LNCaP clone FGC (cell line): Measurements from ENCODE around the gene SLC25A31.

ENCODE experiments used
- DNase-seq: peaks from one replicate; pipeline ENCODE4 v3.0.0-alpha.2; 2011; ENCODE audit warnings: low read depth
- H3K4me3 ChIP-seq: 2 replicates; pipeline ENCODE4 v1.5.1; 2011; ENCODE audit warnings: mild to moderate bottlenecking, low read depth, low read length, control low read depth
- TF ChIP-seq, protein P1 (sequence below): IDR thresholded peaks from 2 replicates; pipeline ENCODE4 v1.5.1; 2012; ENCODE audit warnings: mild to moderate bottlenecking; ENCODE audit not compliant: control insufficient read depth, insufficient read depth; ENCODE audit errors: extremely low read depth

Gene SLC25A31

DNA sequence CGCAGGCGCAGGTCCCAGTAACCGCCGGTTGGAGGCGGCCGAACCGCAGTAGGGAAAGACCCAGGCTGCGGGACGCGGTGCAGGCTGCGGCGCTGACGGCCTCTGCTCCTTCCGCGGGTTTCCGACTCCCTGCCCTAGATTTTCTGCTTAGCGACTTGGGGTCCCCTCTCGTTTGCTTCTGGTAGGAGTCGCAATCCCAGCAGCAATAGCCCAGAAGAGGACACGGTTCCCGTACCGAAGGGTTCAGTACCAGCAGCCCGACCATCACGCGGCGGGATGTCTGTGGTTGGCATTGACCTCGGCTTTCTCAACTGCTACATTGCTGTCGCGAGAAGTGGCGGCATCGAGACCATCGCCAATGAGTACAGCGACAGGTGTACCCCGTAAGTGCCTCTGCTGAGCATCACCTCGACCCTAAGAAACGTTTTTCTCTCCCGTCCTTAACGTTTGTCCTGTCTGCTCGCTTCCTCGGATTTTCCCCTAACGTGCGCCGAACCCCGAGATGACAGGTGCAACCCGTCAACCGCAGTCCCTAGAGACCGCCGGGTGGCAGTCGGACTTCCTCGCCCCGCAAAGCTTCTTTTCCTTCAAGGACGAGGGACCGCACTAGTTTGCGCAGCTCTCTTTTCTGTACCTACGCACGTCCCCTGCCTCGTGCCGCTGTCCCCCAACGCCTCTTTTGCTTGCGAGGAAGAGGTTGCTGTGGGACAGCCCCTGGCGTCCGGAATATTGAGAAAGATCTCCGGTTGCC is 52.2 kb downstream of the SLC25A31 start, which contains the start of gene HSPA4L:
TSS of gene HSPA4L (plus strand) at position 48 of the 751 bp plus-strand sequence. CDS start at position 277, 229 bp downstream.
- peak within 1 kb of the TSS; percentile 84 for H3K4me3 ChIP-seq
- peak; percentile 27 for DNase-seq

DNA sequence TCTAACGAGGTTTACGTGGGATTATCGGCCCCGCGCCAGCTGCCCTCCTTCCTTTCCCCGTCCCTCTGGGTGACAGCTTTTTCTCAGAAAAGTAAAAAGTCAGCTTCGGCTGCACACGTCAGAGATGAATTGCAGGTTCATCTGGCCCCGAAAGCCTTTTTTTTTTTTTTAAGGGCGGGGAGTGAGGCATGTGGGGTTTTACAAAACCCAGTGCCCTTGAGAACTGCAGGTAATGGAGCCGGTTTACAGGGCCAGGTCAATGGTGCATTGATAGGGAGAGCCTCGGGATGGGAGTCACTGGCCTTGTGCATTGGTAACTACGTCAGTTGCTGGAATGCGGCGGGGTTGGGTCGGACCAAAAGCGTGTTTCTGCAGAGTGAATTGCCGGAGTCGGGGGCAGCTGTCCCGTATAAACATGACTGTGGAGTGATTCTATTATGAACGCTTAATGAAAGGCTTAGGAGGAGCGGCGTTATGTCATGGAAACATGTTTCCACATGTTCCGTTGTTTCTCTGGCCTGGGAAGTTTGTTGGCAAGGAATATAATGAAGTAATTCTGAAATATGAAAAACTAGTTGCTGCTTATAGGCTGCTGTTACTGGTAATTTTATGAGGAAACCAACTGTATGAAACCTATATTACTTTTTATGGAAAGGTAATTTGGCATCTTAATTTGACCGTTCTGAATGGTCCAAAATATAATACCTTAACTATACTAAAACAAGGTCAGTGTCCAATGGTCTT is 53.0 kb downstream of the SLC25A31 start:
- TF ChIP-seq, protein P1, sequence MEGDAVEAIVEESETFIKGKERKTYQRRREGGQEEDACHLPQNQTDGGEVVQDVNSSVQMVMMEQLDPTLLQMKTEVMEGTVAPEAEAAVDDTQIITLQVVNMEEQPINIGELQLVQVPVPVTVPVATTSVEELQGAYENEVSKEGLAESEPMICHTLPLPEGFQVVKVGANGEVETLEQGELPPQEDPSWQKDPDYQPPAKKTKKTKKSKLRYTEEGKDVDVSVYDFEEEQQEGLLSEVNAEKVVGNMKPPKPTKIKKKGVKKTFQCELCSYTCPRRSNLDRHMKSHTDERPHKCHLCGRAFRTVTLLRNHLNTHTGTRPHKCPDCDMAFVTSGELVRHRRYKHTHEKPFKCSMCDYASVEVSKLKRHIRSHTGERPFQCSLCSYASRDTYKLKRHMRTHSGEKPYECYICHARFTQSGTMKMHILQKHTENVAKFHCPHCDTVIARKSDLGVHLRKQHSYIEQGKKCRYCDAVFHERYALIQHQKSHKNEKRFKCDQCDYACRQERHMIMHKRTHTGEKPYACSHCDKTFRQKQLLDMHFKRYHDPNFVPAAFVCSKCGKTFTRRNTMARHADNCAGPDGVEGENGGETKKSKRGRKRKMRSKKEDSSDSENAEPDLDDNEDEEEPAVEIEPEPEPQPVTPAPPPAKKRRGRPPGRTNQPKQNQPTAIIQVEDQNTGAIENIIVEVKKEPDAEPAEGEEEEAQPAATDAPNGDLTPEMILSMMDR = no peak
- peak overlapping the region; percentile 84 for H3K4me3 ChIP-seq
- DNase-seq = no peak

More for the DNA sequence above, 52.2 kb downstream of the SLC25A31 start, which contains the start of gene HSPA4L:
- TF ChIP-seq, protein P1 = peak; percentile 51

DNA sequence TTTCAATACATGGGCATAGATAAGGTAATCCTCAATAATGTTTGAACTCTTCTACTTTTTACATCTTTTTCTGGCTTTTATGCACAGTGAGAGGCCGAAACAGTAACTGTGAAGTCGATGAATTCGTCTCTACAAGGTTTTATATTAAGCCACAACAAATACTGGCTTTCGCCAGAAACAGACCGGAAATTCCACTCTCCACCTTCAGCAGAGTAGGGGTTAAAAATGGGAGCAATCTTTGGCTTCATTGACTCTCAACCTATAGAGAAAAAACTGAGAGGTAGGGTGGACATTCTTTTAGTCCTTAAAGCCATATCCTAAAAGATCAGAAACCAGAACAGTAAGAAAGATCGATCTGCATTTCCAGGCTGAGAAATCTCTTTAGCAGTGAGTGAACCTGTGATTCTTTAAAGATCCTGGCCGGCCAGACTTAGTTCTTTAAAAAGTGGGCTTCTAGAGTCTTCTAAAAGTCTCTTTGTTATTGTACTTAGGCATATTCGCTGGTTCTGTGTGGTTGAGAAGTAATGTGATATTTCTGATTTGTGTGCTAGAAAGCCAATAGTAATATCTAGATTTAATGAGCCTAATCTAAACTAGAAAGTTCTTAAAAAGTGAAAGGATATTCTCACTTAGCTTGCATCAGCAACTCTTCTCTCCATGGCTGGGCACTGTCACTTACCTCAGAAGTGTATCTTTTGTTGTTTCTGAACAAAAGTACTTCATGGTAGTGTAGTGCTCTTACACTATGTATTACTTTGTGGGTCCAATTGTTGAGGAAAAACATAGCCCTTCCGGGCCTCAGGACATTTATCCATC is 54.0 kb downstream of the SLC25A31 start:
- H3K4me3 ChIP-seq = no peak overlapping the region
- TF ChIP-seq, protein P1 = no peak
- no peak for DNase-seq

DNA sequence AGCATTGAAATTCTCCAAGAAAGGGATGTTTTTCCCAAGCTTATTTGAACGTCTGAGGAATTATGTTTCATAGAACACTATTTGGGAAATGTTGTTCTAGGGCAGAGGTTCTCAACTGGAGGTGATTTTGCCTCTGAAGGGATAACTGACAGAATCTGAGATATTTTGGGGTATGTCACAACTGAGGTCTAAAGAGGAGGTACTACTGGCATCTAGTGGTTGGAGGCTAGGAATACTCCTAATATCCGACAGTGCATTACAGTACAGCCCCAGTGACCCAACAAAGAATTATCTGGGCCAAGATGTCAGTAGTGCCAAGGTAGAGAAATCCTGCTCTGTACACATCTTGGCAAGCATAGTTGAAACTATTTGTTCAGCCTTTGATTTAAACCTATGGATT is 58.3 kb downstream of the SLC25A31 start:
- H3K4me3 ChIP-seq = no peak overlapping the region
- DNase-seq = peak; percentile 54
- TF ChIP-seq, protein P1 = peak; percentile 65

DNA sequence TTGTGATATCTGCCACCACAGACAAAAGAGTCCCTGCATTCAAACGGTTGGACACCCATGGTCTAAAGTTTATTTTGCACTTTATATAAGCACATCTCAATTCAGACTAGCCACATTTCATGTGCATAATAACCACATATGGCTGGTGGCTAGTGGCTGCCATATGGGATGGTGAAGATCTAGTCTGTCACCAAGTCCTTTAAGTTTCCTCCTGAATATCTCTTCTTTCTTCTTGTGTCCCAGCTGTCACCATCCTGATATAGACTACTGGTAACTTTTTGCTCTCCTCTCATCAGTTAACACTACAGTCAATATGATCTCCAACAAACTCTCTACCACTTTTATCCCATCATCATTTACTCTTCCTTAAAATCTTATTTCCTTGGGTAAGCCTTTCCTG is 61.2 kb downstream of the SLC25A31 start:
- DNase-seq = no peak
- TF ChIP-seq, protein P1 = no peak
- no peak overlapping the region for H3K4me3 ChIP-seq

DNA sequence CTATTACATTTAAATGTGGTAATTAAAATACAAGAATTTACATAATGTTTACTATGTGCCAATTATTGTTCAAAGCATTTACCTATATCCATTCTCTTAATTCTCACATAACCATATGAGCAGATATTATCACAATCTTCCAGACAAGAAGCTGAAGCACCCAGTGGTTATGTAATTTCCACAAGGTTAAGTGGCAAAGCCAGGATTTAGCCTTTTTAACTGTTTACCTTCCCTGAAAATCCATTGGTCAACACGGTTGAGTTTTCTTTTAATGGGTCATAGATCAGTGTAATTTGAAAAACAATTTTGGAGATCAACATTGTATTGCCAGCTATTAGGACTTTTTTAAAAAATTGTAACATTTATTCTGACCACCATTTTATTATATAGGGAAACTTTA is 63.3 kb downstream of the SLC25A31 start:
- H3K4me3 ChIP-seq = no peak overlapping the region
- TF ChIP-seq, protein P1 = no peak
- no peak for DNase-seq
